GM21619 (cell line): ENCODE data around the gene TXNDC2.

Experiments used
- ATAC-seq: cut with Tn5 transposase; IDR thresholded peaks from one replicate; pipeline ENCODE4 v1.9.1; 2021; ENCODE audit not compliant: unreplicated experiment

The TXNDC2 gene

DNA sequence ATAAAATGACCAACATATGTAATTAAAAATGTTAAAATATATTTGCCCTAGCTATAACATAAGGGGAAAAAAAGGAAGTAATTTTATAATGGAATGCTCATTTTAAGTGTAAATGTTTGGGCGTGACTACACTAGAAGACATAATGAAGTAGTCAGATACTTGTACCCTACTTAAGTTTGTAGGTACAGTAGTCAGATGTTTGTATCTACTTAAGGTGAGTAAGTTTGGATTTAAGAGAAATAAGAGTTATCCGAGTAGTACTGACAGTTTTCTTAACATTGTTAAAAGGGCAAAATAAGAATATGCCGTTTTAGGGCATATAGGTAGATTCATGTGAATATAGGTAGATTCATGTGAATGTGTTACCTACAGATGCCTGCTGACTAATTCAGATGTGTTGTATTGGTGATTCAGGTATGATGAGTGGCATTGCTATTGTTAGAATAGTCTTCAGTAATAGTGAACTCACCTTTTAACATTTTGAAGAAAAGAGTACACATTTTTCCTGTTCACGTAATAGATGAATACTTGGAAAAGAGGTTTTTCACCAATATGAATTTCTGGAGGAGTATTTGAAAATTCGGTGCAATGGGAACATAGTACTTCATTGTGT, 43.0 kb downstream of the TXNDC2 start:
- no peak for ATAC-seq

DNA sequence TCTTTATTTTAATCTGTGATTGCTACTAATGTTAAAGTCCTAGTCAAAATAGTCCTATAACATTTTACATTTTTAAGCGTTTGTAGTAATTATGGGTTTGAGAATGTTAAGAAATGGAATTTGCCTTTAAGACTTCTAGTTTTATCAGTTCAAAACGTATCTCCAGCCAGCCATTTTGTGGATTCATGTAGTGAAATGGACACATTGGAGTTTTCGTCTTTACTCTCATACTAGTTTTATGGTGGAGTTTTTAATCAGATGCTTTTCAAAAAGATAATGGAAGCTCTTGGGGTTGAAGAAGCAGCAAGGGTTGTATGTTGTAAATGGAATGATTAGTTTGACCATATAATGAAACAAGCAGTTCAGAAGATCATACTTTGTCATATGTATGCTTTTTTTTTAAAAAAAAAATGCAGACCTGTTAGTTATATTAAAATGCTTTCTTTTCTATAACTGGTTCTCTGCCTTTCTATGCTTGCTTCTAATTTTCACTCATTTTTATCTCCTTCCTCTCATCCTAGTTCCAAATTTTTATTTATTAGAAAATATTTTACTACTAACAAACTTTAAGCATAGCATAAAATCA, 44.6 kb downstream of the TXNDC2 start:
- ATAC-seq: no peak

DNA sequence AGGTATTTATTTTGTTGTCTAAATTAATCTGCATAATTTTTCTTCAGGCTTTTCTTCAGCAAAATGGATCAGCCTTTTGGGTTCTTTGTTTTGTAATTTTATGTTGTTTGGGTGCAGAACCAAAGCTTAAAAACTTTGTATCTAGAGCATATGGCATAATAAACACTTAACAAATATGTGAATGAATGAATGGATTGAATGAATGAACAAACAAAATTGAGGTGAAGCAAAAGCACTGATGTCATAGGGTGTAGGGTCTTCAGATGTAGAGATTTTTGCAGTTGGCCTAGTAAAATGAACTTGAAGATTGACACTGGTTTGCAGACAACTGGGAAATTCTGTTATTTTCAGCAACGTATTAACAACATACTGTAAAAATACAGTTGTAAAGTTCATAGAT, 45.4 kb downstream of the TXNDC2 start:
- ATAC-seq: no peak

DNA sequence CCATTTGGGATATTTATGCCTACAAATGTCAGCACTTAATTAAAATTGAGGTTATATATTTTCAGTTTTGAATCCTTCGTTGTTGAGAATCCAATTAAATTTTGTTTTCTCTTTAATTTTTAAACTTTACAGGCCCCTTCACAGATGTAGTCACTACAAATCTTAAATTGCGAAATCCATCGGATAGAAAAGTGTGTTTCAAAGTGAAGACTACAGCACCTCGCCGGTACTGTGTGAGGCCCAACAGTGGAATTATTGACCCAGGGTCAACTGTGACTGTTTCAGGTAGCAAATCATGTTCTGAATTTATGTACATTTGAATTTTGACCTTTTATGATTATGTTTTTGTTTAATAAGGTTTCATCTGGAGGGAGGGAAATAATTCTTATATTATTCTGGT, 45.9 kb downstream of the TXNDC2 start:
- ATAC-seq: no peak

DNA sequence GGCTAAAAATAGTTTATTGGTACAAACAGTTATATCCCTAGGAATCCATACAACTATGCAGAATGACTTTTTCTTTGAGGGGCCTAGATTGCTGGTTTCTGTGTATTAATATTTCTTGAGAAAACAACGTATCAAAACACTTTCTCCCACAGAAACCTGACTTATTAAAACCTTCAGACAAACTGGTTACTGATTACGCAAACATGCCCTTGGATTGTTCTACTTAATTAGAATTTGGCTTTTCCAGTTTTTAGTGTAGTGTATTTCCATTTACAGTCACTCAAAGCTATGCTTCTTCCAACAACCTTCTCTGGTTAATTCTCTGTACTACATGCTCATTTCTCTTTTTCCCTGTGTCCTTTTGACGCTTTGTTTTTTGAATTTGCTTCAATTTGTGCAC, 48.1 kb downstream of the TXNDC2 start:
- no peak for ATAC-seq

DNA sequence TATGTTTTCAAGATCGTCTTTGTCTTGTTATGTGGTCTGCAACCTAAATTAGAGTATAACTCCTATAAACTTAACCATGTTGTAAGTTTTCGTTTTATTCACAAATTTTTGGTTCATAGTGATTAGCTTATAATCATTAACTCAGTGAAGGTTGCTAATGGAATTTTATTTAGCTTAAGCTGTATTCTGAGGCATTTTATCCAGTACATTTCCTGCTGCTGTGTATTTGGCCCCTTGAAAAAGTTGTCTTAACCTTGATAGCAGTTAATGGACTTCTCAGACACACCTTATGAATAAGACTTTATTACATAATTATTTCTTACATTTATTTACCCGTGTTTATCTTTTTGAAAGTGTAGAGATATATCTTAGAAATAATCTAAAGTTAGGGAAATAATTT, 48.5 kb downstream of the TXNDC2 start:
- no peak for ATAC-seq
